CD4-positive, alpha-beta T cell treated with Interleukin-4 for 1 hour (primary cell): Measurements from ENCODE around the gene RHOD.

ENCODE experiments used
- DNase-seq, 2 donors: peaks; one replicate each; pipeline ENCODE4 v3.0.0-alpha.2; 2020 to 2022

RHOD gene

DNA sequence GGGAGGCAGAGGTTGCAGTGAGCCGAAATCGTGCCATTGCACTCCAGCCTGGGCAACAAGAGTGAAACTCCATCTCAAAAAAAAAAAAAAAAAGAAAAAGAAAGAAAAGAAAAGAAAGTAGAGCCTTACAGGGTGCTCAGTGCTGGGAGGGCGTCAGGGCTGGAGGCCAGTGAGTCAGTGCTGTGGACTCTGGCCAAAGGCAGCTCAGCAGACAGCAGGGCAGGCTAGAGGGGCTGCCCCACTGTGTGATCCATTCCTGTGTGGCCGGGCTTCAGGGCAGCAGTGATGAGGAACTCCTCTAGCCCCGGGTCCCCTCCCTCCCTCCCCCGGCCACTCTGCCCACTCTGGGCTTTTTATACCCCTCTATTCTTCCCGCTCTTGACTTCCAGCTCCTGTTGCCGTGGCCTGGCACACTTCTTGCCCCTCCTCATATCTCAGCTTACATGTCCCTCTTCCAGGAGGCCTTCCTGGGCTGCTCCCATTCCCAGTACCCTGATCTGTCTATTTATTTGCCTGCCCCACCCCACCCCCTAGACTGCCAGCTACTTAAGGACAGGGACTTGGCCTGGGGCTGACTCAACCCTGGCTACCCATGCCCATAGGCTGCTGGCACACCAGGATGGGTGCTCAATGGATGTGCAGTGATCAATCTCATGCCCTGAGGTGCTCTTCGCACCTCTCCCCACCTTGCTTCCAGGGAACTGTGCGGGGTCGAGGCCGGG lies 23.7 kb upstream of the RHOD start:
- no peak for DNase-seq

DNA sequence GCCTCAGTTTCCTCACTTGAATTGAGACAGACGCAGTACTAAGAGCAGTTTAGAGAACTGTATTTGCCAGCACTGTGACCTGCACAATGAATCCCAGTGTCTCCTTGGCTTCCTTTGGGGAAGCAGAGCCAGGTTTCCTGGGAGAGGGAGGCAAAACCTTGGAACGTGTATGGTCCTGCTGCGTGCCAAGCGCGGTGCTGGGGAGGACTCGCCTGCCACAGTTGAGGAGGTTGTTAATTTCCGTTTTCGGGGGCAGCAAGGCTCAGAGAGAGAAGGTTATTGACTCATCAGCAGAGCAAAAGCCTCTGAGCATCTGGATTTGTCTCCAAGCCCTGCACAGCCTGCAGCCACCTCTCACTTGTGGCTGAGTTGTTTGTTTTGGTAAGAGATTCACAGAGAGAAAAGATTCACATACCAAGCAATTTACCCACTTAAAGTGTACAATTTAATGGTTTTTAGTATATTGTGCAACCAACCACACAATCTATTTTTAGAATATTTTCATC lies 22.9 kb upstream of the RHOD start:
- no peak for DNase-seq

DNA sequence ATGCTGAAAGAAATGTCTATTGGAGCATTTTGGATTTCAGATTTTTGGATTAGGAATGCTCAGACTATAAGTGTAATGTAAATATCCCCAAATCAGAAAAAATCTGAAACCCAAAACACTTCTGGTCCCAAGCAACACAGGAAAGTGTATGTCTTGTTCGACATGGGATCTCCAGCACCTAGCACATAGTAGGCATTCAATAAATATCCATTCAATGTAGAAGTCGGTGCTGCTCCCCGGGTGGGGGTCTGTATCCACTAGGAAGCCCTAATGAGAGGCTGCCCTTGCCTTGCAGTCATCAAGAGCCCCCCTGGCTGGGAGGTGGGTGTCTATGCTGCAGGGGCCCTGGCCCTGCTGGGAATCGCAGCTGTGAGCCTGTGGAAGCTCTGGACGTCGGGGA lies 22.3 kb upstream of the RHOD start:
- DNase-seq = no peak

DNA sequence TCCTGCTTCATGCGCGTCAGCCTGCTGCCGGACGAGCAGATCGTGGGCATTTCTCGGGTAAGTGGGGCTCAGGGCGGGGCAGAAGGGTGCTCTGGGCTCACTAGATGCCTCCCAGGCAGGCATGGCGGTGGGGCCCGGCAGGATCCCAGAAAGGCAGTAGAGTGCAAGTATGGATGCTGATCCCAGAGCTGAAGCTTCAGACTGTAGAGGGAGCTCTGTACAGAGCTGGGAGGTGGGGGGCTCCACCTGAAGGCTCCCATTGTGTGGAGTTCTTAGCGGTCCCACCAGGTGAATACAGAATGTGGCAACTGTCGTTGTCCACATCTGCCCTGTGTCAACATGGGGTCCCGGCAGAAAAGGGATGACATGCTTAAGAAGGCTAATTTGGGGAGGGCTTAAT lies 16.5 kb upstream of the RHOD start:
- DNase-seq = no peak

DNA sequence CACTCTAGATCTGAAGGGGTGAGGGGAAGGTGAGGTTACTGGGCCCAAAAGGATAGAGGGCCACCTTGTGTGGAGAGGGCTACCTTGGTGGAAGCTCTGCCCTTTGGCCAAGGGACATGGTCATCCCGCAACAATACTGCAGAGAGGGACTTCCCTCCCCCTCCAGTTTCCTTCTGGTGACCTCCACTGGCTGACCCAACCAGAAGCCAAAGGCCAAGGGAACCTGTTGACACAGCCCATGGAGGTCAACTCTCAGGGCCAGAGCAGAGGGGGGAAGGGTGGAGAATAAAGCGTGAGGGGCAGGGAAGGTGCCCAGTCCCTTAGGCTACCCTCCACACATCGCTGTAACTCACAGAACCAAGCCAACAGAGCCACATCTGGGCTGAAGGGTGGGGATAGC lies 15.0 kb upstream of the RHOD start:
- no peak for DNase-seq

DNA sequence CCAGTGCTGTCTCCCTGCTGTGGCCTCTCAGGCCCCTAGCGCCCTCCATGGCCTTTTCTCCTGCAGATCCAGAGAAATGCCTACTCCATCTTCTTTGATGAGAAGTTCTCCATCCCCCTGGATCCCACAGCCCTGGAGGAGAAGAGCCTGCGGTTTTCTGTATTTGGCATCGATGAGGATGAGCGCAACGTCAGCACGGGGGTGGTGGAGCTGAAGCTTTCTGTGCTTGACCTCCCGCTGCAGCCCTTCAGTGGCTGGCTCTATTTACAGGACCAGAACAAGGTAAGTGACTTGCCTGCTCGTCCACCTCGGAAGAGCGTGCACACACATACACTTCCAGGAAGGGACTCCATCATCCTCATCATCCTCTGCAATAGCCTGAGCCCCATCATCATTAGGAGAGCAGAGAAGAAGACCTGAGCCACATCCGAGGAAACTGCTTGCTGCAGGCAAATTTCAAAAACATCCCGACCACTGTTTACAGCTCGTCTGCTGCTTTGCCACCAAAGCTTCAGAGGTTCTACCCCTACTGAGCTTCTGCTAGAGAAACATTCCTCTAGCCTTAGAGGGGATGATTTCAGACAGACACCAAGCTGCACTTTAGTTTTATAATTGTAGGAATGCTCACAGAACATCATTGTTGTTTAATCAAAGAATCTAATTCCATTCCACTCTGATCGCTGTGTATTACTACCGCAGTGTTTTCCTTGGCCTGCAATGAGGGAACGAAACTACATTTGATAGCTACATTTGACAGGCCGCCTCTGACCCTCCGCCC lies 12.9 kb upstream of the RHOD start:
- no peak for DNase-seq

DNA sequence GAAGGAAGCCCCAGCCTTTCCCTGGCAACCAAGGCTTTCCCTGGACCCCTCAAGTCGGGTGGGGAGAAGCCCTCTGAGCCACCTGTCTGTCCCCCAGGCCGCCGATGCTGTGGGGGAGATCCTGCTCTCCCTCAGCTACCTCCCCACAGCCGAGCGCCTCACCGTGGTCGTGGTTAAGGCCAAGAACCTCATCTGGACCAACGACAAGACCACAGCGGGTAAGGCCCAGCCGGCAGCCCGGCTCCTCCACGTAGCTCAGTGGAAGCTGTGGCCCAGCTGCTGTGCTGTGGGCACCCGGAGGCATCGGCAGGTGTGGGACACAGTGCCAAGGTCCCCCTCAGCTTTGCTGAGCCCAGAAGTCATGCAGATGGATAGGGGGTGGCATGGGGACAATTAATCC lies 12.2 kb upstream of the RHOD start:
- no peak for DNase-seq

DNA sequence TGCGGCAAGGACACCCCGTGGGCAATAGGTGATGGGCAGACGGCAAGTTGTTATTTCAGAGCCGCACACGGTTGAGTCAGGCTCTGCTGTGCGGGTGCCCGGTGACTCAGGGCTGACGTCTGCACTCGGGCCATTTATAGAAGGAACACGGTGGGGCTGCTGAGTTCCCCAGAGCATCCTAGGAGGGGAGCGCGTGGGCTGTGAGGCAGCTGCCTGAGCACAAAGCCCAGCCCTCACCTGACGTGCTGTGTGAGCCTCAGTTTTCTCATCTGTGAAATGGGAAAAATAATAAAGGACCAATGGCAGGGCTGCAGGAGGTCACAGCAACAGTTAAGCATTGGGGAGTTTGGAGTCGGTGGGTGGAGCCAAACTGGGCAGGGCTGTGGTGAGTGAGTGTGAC lies 11.3 kb upstream of the RHOD start:
- no peak for DNase-seq

DNA sequence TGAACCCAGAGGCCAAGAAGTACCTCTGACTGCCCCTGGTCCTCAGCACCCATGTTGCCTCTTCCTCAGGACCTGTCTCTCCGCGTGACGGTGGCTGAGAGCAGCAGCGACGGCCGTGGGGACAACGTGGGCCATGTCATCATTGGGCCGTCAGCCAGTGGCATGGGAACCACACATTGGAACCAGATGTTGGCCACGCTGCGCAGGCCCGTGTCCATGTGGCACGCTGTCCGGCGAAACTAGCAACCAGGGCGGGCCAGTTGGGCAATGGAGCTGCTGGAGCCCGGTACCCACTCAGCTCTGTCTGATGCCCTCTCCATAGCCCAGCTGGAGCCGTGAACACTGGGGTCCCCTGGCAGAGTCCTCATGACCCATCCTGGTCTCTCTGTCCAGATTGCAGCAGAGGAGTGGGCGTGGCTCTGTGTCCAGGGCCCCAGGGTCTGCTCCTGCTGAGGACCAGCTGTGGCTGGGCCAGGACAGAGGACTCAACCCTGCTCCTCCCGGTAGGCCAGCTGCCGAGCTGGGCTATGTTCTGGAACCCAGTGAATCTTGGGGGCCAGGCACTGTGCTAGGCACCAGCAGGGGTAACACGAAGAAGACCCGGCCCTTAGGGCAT lies 8.0 kb upstream of the RHOD start:
- DNase-seq = no peak

DNA sequence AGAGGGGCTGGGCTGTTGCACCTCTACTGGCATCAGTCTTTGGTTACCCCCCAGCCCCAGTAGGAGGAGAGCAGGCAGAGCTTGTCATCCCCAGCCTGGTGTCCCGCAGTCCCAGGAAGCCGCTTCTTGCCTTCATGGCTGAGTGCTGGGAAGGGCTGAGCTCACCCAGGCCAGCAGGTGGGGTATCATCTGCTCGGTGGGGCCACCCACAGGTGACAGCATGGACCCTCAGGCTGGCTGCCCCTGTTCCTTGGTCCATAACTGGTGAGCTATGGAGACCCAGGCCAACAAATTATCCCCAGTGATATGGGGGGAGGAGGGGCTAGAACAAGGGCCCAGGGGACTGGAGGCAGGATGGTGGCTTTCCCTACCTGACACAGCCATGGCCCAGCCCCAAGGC lies 6.5 kb upstream of the RHOD start:
- DNase-seq = no peak

DNA sequence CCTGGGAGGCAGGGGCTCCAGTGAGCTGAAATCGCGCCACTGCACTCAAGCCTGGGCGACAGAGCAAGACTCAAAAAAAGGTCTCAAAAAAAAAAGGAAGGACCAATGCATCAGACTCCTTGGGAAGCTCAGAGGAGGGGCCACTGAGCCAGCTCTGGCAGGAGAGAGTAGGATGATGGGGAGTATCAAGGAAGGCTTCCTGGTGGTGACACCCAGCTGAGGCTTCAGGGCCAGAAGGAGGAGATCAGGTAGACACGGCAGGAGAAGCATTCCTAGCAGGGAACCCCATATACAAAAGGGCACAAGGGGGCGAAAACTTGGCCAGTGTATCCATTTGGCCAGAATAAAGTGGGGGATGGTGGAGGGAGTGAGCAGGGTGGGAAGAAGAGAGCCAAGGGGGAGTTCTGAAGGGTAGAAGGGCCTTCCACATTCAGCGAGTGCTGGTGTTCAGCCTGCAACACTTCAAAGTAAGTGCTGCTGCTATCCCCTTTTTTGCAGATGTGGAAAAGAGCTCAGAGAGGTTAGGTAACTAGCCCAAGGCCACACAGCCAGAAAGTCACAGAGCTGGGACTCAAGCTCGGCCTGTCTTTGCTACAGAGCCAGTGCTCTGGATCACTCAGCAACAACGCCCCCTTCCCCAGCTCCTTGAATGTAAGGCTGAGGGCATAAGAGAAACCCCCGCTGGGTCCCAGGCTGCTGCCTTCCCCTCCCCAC lies 5.3 kb upstream of the RHOD start:
- no peak for DNase-seq

DNA sequence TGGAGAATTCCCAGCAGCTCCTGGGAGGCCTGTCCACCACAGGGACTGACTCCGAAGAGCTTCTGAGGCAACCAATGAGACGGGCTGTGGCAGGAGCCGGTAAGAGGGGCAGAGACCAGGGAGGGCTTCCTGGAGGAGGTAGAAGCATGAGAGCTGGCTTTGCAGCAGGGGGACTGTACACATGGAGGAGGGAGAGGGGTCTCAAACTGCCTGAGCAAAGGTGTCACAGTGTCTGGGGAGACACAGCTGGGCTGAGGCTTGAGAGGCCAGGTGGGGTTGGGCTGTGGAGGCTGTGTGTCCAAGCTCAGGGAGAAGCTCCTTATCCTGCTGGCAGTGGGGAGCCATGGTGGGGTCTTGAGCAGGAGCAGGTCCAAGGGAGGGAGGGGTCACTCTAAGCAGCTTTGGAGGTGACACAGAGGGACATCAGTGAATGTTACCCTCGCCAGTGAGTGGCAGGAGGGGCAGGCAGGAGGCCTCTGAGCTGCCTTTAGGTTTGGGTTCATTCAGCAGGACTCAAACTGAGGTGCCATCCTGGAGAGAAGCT lies 4.6 kb upstream of the RHOD start:
- no peak for DNase-seq

DNA sequence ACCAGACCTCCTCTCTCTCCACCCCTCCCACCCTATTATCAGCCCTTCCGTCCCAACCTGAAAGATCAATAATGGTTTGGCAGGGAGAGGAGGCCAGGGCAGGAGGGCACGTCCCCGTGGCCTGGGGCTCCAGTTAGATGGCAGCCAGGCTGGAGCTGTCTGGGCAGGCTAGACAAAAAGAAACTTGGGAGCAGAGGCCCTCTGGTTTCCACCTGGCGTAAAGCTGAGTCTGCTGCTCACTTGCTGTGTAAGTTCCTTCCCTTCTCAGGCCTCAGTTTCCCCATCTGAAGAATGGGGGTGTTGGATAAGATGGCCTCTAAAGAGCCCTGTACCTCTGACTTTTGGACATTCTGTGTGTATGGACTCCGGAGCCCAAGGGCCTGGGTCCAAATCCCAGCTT lies 3.8 kb upstream of the RHOD start:
- DNase-seq = no peak

DNA sequence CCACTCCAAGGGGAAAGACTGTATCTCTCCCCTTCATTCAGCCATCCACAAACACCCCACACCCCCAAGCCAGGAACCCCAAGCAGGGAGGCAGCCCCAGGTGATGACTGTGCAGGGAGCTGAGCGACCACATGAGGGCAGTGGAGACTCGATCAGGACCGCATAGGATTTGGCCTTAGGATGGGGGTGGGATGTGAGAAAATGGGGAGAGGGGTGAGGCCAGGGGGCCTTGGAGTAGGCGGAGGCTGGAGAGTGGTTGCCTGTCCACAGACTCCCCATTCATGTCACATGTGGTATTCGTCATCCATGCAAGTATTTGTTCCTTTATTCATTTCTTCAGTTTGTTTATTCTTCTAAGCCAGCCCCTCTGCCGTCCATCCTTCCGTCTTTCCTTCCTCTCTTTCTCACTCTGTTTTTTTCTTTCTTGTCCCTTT lies 2.7 kb upstream of the RHOD start:
- DNase-seq = peak; percentile 31 to 36

DNA sequence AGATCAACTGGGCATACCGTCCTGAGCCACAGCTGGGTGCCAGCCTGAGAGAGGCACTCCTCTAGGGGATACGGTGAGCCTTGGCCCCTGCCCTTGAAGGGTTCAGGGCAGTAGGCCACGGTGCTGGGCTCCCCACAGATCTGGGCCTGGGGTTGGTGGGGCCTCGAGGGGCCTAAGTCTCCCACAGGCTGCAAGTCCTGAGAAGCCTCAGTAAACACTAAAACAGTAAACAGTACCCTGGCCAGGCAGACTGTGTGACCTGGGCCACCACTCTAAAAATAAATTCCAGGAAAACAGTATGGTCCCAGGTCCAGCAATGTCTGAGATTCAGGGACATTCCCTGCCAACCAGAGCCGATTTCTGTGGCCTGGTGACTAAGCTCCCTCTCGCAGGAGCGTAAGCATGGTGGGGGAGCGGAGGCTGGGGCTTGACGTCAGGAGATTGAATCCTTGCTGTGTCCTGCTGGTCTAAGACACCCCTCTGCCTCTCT lies 2.3 kb upstream of the RHOD start:
- no peak for DNase-seq

DNA sequence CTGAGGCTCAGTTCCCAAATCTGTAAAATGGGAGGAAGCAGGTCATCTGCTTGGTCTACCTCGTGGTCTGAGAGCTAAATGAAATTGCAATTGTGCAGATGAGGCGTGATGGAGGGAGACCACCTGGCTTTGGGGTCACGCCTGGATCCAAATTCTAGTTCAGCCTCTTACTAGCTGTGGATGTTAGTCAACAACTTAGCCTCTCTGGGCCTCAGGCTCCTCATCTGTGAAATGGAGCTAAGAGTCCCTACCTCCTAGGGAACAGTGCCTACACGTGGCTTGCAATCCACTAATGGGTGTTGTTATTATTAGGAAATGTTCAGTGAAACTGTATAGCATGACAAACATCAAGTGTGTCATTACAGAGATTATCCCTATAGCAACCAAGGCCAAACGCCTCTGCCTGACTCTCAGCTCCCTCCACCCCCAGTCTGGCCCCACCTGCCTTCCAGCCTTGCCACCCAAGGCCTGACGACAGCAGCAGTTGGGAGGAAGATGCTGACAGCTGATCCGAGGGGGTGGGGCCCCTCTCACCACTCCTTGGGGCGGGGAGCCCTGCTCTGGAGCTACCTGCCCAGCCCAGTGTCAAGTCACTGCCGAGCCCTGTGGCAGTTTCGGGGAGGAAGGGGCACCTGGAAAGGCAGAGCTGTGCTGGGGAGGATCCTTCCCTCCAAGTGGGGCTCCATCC lies 1.7 kb upstream of the RHOD start:
- DNase-seq = no peak

DNA sequence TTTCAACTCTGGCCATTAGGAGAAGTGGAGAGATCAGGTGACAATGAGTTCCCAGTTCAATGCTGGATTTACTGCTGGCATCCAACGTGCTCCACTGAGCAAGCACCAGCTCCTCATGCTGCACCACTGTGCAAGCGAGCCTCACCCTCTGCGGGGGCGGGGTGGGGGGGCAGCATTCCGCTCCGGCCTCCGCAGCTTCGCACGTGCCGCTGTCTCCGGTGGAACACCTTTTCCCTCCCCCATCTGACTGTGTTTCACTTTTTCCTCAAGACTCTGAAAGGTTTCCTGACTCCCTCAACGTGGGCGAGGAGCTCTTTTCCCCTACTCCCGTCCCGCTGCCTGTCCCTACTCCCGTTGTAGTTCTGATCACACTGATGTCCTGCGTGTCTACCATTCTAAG lies 835 bp upstream of the RHOD start:
- DNase-seq = no peak

DNA sequence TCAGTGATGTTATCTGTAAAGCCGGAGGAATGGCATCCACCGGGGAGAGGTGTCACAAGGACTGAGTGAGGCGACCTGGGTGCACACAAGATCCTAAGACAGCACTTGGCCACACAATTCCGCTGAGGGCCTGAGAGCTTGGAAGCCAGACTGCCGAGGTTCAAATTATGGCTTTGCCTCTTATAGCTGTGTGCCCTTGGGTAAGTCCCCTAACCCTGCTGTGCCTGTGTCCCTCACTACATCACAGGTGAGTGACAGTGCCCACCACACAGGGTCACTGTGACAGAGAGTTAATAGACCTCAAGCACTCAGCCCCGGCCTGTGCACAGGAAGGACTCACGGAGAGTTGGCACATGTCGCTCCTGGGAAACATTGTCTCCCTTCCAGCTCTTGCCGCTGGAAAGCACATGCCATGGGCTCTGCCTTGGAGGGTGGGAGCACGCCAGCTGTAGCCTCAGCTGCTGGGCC lies 592 bp downstream of the RHOD start:
- no peak for DNase-seq

DNA sequence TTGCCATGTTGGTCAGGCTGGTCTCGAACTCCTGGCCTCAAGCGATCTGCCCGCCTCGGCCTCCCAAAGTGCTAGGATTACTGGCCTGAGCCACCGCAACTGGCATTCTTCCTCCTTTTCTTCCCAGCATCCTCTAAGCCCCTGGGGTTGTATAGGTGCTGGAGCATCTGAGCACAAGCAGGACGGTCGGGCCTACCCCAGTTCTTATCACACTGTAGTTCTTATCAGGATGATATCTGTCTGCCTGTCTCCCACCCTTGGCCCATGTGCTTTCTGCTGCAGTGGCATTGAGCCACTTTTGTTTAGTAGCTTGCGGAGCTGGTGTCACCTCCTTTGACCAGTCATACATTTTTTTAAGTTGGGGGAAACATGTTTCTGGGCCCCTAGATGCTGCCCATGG lies 1.9 kb downstream of the RHOD start:
- DNase-seq = no peak

DNA sequence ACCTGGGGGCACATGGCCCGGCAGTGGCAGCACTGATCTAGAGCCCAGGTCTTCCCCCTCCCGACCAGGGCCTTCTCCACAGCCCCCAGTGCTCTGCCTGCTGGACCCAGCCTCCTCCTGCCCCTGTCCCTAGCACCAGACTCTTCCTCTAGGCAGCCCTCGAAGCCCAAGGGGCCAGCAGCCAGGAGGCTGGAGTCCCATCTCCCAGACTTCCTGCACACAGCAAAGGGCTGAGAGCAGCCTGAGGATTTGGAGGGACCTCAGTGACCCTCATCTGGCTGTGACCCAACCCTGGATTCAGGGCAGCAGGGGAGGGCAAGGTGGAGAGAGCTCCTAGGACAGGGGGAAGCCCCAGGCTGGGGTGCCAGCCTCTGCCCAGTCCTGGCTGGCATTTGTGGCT lies 3.0 kb downstream of the RHOD start:
- no peak for DNase-seq

DNA sequence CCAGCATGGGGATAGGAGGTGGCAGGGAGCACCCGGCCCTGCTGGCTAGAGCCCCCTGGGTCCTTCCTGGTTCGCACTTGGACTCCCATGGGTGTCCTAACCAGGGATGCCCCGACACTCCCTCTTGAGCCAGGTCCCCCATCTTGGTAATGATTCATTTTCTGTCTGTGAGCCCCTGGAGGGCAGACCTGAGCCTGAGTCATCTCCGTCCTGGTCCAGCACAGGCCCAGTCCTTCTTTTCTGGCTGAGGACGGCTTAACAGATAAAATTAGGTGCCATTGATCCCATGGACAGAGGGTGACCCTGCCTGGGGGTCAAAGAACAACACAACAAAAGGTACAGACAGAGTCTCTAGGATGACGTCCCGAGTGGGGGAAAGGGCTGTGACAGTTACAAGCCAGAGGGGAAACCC lies 3.5 kb downstream of the RHOD start:
- no peak for DNase-seq
